GM18873 (cell line): ENCODE results near the gene COBLL1.

Experiments
- ATAC-seq: cut with Tn5 transposase; IDR thresholded peaks from one replicate; pipeline ENCODE4 v1.9.1; 2021; ENCODE audit warnings: mild to moderate bottlenecking, moderate library complexity, moderate number of reproducible peaks; ENCODE audit not compliant: unreplicated experiment, low FRiP score

Gene COBLL1

DNA sequence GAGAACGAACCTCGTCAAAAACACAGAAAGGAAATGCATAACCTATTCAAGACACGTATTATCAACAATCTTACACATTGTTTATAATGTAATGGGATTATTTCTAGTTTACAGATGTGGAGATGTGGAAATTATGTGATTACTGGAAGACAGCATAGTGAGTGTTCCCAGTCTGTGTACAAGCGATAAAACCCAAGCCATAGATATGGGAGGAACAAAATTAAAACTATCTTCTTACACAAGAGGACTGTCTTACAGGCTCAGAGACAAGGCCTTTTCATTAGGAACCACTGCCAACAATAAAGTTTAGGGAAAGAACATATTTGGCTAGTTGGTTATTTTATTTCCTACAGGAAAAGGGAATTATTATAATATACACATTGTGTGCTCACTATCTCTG is 20.3 kb downstream of the COBLL1 start:
- no peak for ATAC-seq

- ATAC-seq = no peak
These were observed 23.2 kb downstream of the COBLL1 start for GRCh38 chr2:164818149-164819136.

DNA sequence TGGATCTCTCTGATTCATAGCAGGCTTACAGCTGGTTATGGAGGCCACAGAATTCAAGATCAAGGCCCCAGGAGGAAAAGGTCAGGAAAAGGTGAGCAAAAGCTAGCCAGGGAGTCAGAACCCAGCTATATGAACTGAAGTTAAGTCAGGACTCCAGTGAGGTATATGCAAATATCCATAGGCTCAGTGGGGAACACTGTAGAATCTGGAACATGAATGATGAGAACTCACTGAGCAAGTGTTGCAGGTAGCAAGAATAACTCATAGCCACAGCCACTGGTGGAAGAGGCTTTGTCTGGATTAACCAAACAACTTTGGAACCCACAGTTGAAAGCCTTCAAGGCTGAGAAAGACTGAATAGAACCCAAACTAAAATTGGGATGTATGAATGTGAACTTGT is 24.7 kb downstream of the COBLL1 start:
- no peak for ATAC-seq

DNA sequence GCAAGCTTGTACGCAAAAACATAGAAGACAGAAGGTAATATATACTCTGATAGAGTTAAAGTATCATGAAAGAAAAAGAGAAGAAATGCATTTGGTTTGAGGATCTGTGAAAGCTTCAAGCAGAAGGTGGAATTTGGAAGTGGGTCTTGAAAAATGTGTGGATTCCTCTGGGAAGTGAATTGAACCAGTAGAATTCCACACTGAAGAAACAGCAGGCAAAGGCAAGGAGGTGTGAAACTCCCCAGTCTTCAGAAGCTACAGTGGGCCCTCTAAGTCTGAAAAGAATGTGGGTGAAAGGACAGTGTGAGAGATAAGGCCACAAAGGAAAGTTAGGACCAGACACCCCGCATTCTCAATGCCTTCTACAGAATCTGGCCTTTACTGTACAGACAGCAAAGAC is 25.6 kb downstream of the COBLL1 start:
- ATAC-seq = no peak

DNA sequence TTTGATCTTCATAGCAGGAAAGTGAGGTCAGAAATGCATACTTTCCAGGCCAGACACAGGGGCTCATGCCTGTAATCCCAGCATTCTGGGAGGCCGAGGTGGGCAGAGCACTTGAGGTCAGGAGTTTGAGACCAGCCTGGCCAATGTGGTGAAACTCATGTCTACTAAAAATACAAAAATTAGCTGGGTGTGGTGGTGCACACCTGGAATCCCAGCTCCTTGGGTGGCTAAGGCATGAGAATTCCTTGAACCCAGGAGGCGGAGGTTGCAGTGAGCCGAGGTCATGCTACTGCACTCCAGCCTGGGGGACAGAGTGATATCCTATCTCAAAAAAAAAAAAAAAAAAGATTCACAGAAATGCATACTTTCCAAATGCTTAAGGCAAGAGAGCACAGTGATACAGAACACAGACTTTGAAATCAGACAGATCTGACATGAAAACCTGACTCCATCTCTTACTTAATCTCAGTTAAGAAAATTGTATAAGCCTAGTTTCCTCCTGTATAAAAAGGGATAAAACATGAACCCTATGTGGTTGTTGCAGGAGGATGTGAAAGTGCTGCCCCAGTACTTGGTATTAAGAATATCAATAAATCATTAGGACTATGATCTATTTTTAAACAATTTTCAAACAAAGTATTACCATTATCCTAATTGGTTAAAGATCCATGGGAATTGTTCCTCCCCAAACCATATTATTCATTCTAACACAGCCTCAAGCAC is 26.4 kb downstream of the COBLL1 start:
- ATAC-seq = no peak

- ATAC-seq = no peak
These were observed 28.1 kb downstream of the COBLL1 start for GRCh38 chr2:164813535-164813934.

GRCh38 chr2:164812378-164812777 is 29.2 kb downstream of the COBLL1 start:
- ATAC-seq = no peak

DNA sequence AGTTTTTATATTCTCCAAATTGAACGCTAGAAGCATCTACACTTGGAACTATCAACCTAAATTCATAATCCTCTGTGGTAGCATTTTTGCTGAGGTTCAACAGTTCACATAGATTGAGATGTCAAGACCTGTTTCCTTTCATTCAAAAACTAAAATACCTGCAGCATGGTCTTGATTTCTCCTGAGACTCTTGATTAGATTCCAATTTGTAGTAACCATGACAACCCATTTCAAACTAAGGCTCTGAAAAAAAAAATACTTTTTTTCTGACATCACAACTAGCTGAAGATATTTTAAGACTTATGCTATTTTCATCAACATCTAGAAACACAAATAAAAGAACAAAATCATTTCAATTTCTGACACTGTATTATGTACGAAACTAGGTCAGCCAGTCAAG is 29.8 kb downstream of the COBLL1 start:
- ATAC-seq = no peak

GRCh38 chr2:164810843-164811242 is 30.8 kb downstream of the COBLL1 start:
- no peak for ATAC-seq

DNA sequence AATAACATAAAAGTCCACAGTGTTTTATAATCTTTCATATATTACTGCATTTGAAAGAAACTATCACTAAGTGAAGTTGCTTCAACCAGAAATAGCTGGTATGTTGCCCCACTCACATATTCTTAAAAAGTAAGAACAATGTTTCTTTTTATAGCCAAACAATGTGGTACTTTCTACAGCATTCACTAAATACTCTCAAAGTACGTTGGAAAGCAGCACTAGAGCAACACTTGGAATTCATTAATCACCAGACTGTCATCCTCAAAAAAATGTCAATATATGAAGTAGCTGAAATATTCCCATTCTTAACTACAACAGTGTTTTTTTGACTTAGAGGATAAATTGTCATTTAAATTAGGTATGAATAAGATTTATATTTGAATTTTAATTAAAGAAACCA is 32.8 kb downstream of the COBLL1 start:
- ATAC-seq = no peak

- no peak for ATAC-seq
These were observed 37.7 kb downstream of the COBLL1 start for GRCh38 chr2:164803776-164804466.

GRCh38 chr2:164802095-164802707 is 39.4 kb downstream of the COBLL1 start:
- ATAC-seq = no peak

- no peak for ATAC-seq
These were observed 41.1 kb downstream of the COBLL1 start for GRCh38 chr2:164800572-164800971.

GRCh38 chr2:164797627-164798026 is 44.0 kb downstream of the COBLL1 start:
- ATAC-seq = no peak

DNA sequence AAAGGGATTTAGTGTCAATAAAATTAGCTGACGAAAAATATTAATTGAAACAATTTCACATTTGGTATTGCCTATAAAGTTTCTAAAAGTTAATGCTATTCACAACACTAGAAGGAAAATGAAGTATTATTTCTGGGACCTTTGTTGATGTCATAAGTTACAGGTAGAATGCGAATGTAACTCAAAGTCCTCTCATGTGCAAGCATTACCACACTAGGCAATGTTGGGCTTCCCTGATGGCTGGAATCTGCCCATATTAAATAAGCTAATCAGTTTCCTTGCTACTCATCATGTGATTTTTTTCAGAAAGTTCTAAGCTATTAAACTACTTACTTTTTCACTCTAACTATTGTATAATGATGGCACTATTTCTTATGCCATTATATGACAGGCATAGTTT is 44.6 kb downstream of the COBLL1 start:
- ATAC-seq = no peak

GRCh38 chr2:164794432-164795231 is 47.0 kb downstream of the COBLL1 start:
- ATAC-seq = no peak

- ATAC-seq = no peak
These were observed 47.6 kb downstream of the COBLL1 start for GRCh38 chr2:164794016-164794415.

GRCh38 chr2:164793529-164793928 is 48.1 kb downstream of the COBLL1 start:
- no peak for ATAC-seq

DNA sequence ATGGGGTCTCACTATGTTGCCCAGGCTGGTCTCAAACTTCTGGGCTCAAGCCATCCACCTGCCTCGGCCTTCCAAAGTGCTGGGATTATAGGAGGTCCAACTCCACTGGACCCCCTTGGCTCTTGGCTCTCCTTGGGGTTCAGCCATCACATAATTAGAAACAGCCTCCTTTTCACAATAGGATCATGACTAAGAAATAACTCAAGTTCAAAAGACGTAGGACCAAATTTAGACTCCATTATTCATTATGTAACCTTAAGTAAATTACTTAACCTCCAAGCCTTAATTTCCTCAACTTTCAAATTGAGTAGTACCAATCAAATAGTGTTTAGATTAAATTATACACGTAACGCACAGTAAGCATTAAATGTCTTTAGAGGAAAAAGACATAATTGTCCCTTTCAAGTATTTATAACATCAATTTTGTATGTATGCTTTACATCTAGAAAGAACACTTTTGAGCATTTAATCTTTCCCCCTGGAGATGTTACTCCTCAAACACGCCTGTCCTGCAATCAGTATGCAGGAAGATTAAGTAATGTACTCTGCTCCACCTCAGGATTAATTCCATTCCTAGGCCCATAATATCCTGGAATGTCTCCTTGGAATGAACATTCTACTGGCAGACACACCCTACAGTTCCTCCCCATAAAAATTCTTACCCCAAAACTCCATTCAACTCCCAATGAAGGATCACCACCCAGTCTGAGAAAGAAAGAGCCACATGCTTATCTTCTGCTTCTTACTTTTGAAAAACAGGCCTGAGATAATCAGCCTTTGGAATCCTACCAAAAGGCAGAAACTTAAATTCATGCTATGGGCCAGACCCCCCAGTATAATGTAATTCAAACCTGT is 49.1 kb downstream of the COBLL1 start:
- ATAC-seq = no peak
